Smooth muscle cell (in vitro differentiated cells): Measurements from ENCODE around the gene SAMSN1. TPM values are rescaled to one million over a fixed set of nuclear protein-coding genes. Genes with fewer than 3 reads are reported as not detected.

Experiments used
- DNase-seq: peaks from one replicate; lab custom pipeline; 2025; ENCODE audit not compliant: unreplicated experiment; lab: John Stamatoyannopoulos, UW
- H2AFZ ChIP-seq: fragments of 200-600 bp; sonication (generic); 2 replicates; pipeline ENCODE4 v1.6.0; 2016; ENCODE audit warnings: antibody characterized with exemption, low read depth, mild to moderate bottlenecking
- H3F3A ChIP-seq: fragments of 200-600 bp; sonication (generic); 2 replicates; pipeline ENCODE4 v1.6.0; 2017; ENCODE audit warnings: antibody characterized with exemption, low read depth
- H3K27ac ChIP-seq: fragments of 200-600 bp; sonication (generic); 2 replicates; pipeline ENCODE4 v1.5.1; 2016; ENCODE audit warnings: low read depth, mild to moderate bottlenecking
- H3K27me3 ChIP-seq: fragments of 200-600 bp; sonication (generic); 2 replicates; pipeline ENCODE4 v1.6.1; 2016; ENCODE audit warnings: low read depth, mild to moderate bottlenecking
- H3K36me3 ChIP-seq: fragments of 200-600 bp; sonication (generic); 2 replicates; pipeline ENCODE4 v1.5.1; 2016; ENCODE audit warnings: low read depth
- H3K4me1 ChIP-seq: fragments of 200-600 bp; sonication (generic); 2 replicates; pipeline ENCODE4 v1.5.1; 2016; ENCODE audit warnings: low read depth
- H3K4me2 ChIP-seq: fragments of 200-600 bp; sonication (generic); 2 replicates; pipeline ENCODE4 v1.6.0; 2016; ENCODE audit warnings: mild to moderate bottlenecking
- H3K4me3 ChIP-seq: fragments of 200-600 bp; sonication (generic); 2 replicates; pipeline ENCODE4 v1.5.1; 2016; ENCODE audit warnings: mild to moderate bottlenecking
- H3K79me2 ChIP-seq: fragments of 200-600 bp; sonication (generic); 2 replicates; pipeline ENCODE4 v1.6.0; 2016; ENCODE audit warnings: low read depth, mild to moderate bottlenecking
- H3K9ac ChIP-seq: fragments of 200-600 bp; sonication (generic); 2 replicates; pipeline ENCODE4 v1.6.0; 2016; ENCODE audit warnings: low read depth
- H3K9me3 ChIP-seq: fragments of 200-600 bp; sonication (generic); replicated peaks from 2 replicates; pipeline ENCODE4 v1.5.1; 2016; ENCODE audit warnings: low read depth
- H4K20me1 ChIP-seq: fragments of 200-600 bp; sonication (generic); 2 replicates; pipeline ENCODE4 v1.6.0; 2016; ENCODE audit warnings: low read depth
- WGBS: methylation state at CpG from one replicate; pipeline ENCODE4 v1.1.7; 2016; ENCODE audit warnings: low lambda C conversion rate; 5-methylcytosine and 5-hydroxymethylcytosine counted together
- polyA plus RNA-seq: library from polyadenylated mRNA; unstranded; fragments of >200 nt; fragmentation: Nextera tagmentation; extraction: Ambion mirVana; gene quantifications from 2 replicates; pipeline ENCODE4 v1.2.1, GENCODE V29; 2016
- total RNA-seq: library from RNA; depleted of rRNA; stranded (reverse); fragments of >200 nt; gene quantifications from 2 replicates; pipeline ENCODE4 v1.2.3, GENCODE V29; 2014
- TF ChIP-seq, protein P1 (sequence below): fragments of 200-600 bp; sonication (generic); IDR thresholded peaks from 2 replicates; pipeline ENCODE4 v1.5.1; 2017; ENCODE audit warnings: borderline replicate concordance, mild to moderate bottlenecking, antibody characterized with exemption; ENCODE audit not compliant: insufficient read depth, poor library complexity, severe bottlenecking

The SAMSN1 gene
- total and polyA plus RNA-seq, 2 experiments from 2014 or later: 0.13 TPM; not detected in 1

DNA sequence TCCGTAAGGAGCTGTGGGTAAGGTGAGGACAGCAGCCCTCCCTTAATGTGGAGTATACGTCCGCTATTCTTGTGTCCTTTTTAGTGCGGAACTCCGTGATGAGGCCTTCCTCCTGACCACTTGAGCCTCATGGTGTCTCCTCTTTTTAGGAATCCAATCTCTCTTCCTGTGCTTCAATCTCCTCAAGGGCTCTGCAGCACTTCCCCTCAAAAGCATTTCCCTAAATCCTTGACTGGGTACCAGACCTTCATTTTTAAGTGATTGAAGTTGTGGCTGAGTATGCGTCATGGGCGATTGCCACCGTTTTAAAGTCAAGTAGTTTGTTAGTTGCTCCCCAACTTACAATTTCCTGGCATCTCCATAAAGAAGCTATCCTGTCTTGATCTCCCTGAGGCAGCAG, 62.8 kb downstream of the SAMSN1 start:
- Histone ChIP-seq H2AFZ (no peak overlapping the region), H3K4me3 (no peak overlapping the region), H3K4me1 (no peaks in the 10 kb centered on the region), H3K27ac (no peak overlapping the region), H3F3A (no peaks in the 10 kb centered on the region), H3K79me2 (no peaks in the 10 kb centered on the region), H3K4me2 (no peak overlapping the region), H3K27me3 (no peaks in the 10 kb centered on the region), H3K36me3 (no peaks in the 10 kb centered on the region), H3K9ac (no peak overlapping the region), H4K20me1 (no peaks in the 10 kb centered on the region), H3K9me3 (no peaks in the 10 kb centered on the region)
- DNase-seq: no peak
- TF ChIP-seq, protein P1, sequence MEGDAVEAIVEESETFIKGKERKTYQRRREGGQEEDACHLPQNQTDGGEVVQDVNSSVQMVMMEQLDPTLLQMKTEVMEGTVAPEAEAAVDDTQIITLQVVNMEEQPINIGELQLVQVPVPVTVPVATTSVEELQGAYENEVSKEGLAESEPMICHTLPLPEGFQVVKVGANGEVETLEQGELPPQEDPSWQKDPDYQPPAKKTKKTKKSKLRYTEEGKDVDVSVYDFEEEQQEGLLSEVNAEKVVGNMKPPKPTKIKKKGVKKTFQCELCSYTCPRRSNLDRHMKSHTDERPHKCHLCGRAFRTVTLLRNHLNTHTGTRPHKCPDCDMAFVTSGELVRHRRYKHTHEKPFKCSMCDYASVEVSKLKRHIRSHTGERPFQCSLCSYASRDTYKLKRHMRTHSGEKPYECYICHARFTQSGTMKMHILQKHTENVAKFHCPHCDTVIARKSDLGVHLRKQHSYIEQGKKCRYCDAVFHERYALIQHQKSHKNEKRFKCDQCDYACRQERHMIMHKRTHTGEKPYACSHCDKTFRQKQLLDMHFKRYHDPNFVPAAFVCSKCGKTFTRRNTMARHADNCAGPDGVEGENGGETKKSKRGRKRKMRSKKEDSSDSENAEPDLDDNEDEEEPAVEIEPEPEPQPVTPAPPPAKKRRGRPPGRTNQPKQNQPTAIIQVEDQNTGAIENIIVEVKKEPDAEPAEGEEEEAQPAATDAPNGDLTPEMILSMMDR: no peak
- WGBS: 93% methylated on average over 8 of the region's 8 CpGs

DNA sequence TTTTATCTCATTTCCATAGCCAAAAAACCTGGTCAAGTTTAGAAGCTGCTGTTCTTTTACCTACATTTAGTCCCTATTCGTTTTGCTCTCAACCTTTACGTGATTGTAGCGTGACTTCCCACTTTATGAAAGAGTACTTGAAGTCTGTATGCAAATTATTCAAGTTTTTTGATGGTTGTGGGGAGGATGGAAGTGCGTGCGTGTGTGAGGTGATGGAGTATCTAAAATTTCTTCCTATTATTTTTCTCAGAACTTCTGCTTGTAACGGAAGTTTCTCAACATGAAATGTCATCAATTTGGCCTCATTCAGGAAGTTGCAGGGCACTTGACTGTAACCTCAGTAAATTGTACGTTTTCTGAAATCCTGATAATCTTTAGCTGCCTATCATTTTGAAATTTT, 64.0 kb downstream of the SAMSN1 start:
- H3F3A ChIP-seq: no peaks in the 10 kb centered on the region
- H2AFZ ChIP-seq: no peak overlapping the region
- TF ChIP-seq, protein P1: no peak
- H3K9me3 ChIP-seq: no peaks in the 10 kb centered on the region
- no peak overlapping the region for H3K4me2 ChIP-seq
- H3K4me1 ChIP-seq: no peaks in the 10 kb centered on the region
- no peak overlapping the region for H3K9ac ChIP-seq
- no peaks in the 10 kb centered on the region for H3K36me3 ChIP-seq
- no peaks in the 10 kb centered on the region for H3K27me3 ChIP-seq
- H4K20me1 ChIP-seq: no peaks in the 10 kb centered on the region
- no peak overlapping the region for H3K4me3 ChIP-seq
- no peaks in the 10 kb centered on the region for H3K79me2 ChIP-seq
- DNase-seq: no peak
- 91% methylated on average over 7 of the region's 7 CpGs for WGBS
- no peak overlapping the region for H3K27ac ChIP-seq

GRCh38 chr21:14480411-14481031, 65.6 kb downstream of the SAMSN1 start:
- Histone ChIP-seq H4K20me1 (no peaks in the 10 kb centered on the region), H3K4me2 (no peak overlapping the region), H3K36me3 (no peaks in the 10 kb centered on the region), H3K27me3 (no peaks in the 10 kb centered on the region), H2AFZ (no peak overlapping the region), H3K79me2 (no peaks in the 10 kb centered on the region), H3K9me3 (no peaks in the 10 kb centered on the region), H3K27ac (no peak overlapping the region), H3K4me1 (no peaks in the 10 kb centered on the region), H3K9ac (no peak overlapping the region), H3K4me3 (no peak overlapping the region), H3F3A (no peaks in the 10 kb centered on the region)
- 90% methylated on average over 3 of the region's 3 CpGs for WGBS
- DNase-seq: no peak
- TF ChIP-seq, protein P1: no peak

DNA sequence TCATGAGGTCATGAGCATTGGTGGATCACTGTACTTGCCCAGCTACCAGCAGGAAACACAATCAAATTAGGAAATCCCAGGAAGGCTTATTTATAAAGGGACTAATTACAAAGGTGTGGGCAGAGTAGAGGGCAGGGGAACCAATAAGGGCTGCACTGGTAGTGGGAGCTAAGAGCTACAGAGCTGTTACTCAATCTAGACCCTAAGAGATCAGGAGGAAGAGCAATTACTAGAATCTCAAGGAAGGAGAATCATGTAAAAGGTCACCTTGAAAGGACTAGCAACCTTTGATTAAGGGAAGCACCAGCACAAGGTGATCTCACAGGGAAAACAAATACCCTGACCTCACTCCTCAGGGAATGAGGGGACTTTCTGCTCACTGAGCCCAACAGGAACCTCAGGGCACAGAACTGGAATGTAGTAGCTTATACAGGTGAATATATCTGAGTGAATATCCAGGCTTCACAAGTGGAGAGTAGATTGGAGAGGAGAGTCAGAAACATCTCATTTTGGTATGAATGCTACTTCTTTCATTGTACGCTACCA, 66.8 kb downstream of the SAMSN1 start:
- 95% methylated on average over 1 of the region's 1 CpG for WGBS

More for the DNA sequence above, 66.8 kb downstream of the SAMSN1 start:
- Histone ChIP-seq H4K20me1 (no peaks in the 10 kb centered on the region), H3K4me2 (no peak overlapping the region), H3K4me3 (no peak overlapping the region), H3K27me3 (no peaks in the 10 kb centered on the region), H3K9me3 (no peaks in the 10 kb centered on the region), H3K9ac (no peak overlapping the region), H3F3A (no peaks in the 10 kb centered on the region), H3K36me3 (no peaks in the 10 kb centered on the region), H2AFZ (no peak overlapping the region), H3K27ac (no peak overlapping the region), H3K4me1 (no peaks in the 10 kb centered on the region), H3K79me2 (no peaks in the 10 kb centered on the region)
- no peak for DNase-seq
- TF ChIP-seq, protein P1: no peak
